A549 (cell line): Measurements from ENCODE around the gene RBSN. TPM values are rescaled to one million over a fixed set of nuclear protein-coding genes. Genes with fewer than 3 reads are reported as not detected.
A peak's percentile ranks its signal among the peaks of the same experiment; 100 is the strongest.

Experiments used
- ATAC-seq, 2 experiments: fragments of 200-7000 bp in 1 of 2; fragments of >200 bp in 1 of 2; cut with Nextera tagmentation in 1 of 2; cut with Tn5 transposase in 1 of 2; 3 replicates each; pipeline versions ENCODE4 v1.8.0 to v1.9.1; 2018 to 2020; ENCODE audit warnings: mild to moderate bottlenecking in 1 of 2, moderate library complexity in 1 of 2
- CTCF ChIA-PET: fragments of 300-600 bp; sonication (Branson Sonifier 250); formaldehyde crosslinking; extraction: SDS; loops from one replicate; lab custom pipeline; 2021; ENCODE audit warnings: antibody characterized with exemption, inconsistent platforms; lab: Yijun Ruan, JAX
- POLR2A ChIA-PET: fragments of 350-600 bp; formaldehyde crosslinking; extraction: SDS; loops from one replicate; lab custom pipeline; 2021; ENCODE audit warnings: antibody characterized with exemption, inconsistent platforms; lab: Yijun Ruan, JAX
- DNase-seq, 2 experiments: peaks; one replicate each; pipeline versions ENCODE4 v3.0.0 to v3.0.0-alpha.2; 2011 to 2016; ENCODE audit warnings: low read depth in 1 of 2, low spot score in 1 of 2
- FAIRE-seq: peaks from 2 replicates; lab custom pipeline; 2011; peaks lifted over from hg19 to GRCh38; lab: Jason Lieb, UNC
- H3K27ac ChIP-seq, 2 experiments: fragments of >200 bp; sonication (Bioruptor Twin); formaldehyde crosslinking; 3 replicates each; pipeline ENCODE4 v1.5.1; 2016 to 2017
- H3K4me1 ChIP-seq: fragments of >200 bp; sonication (Bioruptor Twin); formaldehyde crosslinking; 3 replicates; pipeline ENCODE4 v1.6.1; 2016
- H3K4me2 ChIP-seq: fragments of >200 bp; sonication (Bioruptor Twin); formaldehyde crosslinking; 3 replicates; pipeline ENCODE4 v1.6.1; 2016
- H3K4me3 ChIP-seq: fragments of >200 bp; sonication (Bioruptor Twin); formaldehyde crosslinking; 3 replicates; pipeline ENCODE4 v1.5.1; 2016
- H3K9me3 ChIP-seq: fragments of >200 bp; sonication (Bioruptor Twin); formaldehyde crosslinking; 3 replicates; pipeline ENCODE4 v1.6.1; 2016
- CBX8 ChIP-seq: fragments of 200-600 bp; sonication (generic); IDR thresholded peaks from 2 replicates; pipeline ENCODE4 v1.6.1; 2016
- EHMT2 ChIP-seq: fragments of 200-600 bp; sonication (generic); IDR thresholded peaks from 2 replicates; pipeline ENCODE4 v1.6.1; 2016; ENCODE audit warnings: antibody characterized with exemption, low read depth, mild to moderate bottlenecking, moderate library complexity
- EP300 ChIP-seq, 2 experiments: fragments of >200 bp; sonication (Bioruptor Twin); formaldehyde crosslinking; IDR thresholded peaks; 2 replicates in 1 of 2; 3 replicates in 1 of 2; pipeline ENCODE4 v1.6.1; 2016 to 2017
- FOSB ChIP-seq: fragments of 250-450 bp; sonication (Bioruptor Pico); IDR thresholded peaks from 2 replicates; pipeline ENCODE4 v1.5.0; 2020; ENCODE audit warnings: mild to moderate bottlenecking, moderate library complexity
- GATA3 ChIP-seq: IDR thresholded peaks from 2 replicates; pipeline ENCODE4 v1.6.1; 2012; ENCODE audit warnings: borderline replicate concordance
- HOXA7 ChIP-seq: fragments of 250-450 bp; sonication (Bioruptor Pico); IDR thresholded peaks from 2 replicates; pipeline ENCODE4 v1.5.0; 2020; ENCODE audit warnings: mild to moderate bottlenecking, moderate library complexity
- KDM5A ChIP-seq: fragments of 200-600 bp; sonication (generic); IDR thresholded peaks from 2 replicates; pipeline ENCODE4 v1.6.1; 2016; ENCODE audit warnings: antibody characterized with exemption, mild to moderate bottlenecking
- MYC ChIP-seq: IDR thresholded peaks from 2 replicates; pipeline ENCODE4 v1.6.1; 2012; ENCODE audit warnings: mild to moderate bottlenecking, inconsistent platforms, low read length, improper control_type of control experiment, borderline replicate concordance
- NFE2L2 ChIP-seq: fragments of 150-350 bp; conservative IDR thresholded peaks from 2 replicates; pipeline ENCODE4 v1.6.1; 2014; ENCODE audit warnings: low read length
- NPAS2 ChIP-seq: fragments of 250-450 bp; sonication (Bioruptor Pico); IDR thresholded peaks from 2 replicates; pipeline ENCODE4 v1.8.0; 2022; ENCODE audit warnings: mild to moderate bottlenecking, moderate library complexity, borderline replicate concordance
- SMC3 ChIP-seq: fragments of >200 bp; sonication (Bioruptor Twin); formaldehyde crosslinking; IDR thresholded peaks from 3 replicates; pipeline ENCODE4 v1.6.1; 2018; ENCODE audit warnings: inconsistent platforms
- TP53 ChIP-seq: fragments of 250-450 bp; sonication (Bioruptor Pico); IDR thresholded peaks from 2 replicates; pipeline ENCODE4 v1.5.0; 2021; ENCODE audit warnings: mild to moderate bottlenecking, moderate library complexity
- ZSCAN20 ChIP-seq: fragments of 250-450 bp; sonication (Bioruptor Pico); IDR thresholded peaks from 2 replicates; pipeline ENCODE4 v1.8.0; 2022; ENCODE audit warnings: mild to moderate bottlenecking, moderate library complexity
- WGBS: methylation state at CpG from one replicate; pipeline ENCODE4 v1.1.6; 2017; ENCODE audit errors: missing lambda C conversion rate; 5-methylcytosine and 5-hydroxymethylcytosine counted together
- polyA plus RNA-seq, 4 experiments: library from polyadenylated mRNA; depleted of rRNA in 3 of 4; stranded (reverse); fragments of >200 nt; fragmentation: RNase III in 1 of 4; extraction: RNeasy Plus Mini Kit Qiagen cat#74134 plus additional on column Dnase treatment in 1 of 4; gene quantifications; 2 replicates in 3 of 4; 3 replicates in 1 of 4; pipeline ENCODE4 v1.2.3, GENCODE V29; 2011 to 2017
- TF ChIP-seq, protein P1 (sequence below): fragments of 450-650 bp; IDR thresholded peaks from 2 replicates; pipeline ENCODE4 v1.6.1; 2014; ENCODE audit warnings: antibody characterized with exemption
- TF ChIP-seq, protein P2 (sequence below): fragments of 250-450 bp; sonication (Bioruptor Pico); IDR thresholded peaks from 2 replicates; pipeline ENCODE4 v1.5.0; 2021; ENCODE audit warnings: mild to moderate bottlenecking, moderate library complexity, borderline replicate concordance
- TF ChIP-seq, protein P3 (sequence below): fragments of 150-350 bp; IDR thresholded peaks from 2 replicates; pipeline ENCODE4 v1.6.1; 2014; ENCODE audit warnings: low read depth, mild to moderate bottlenecking, low read length

RBSN gene
- polyA plus RNA-seq, 2 of the 4 experiments (the other 2 are of a cell fraction), result 9.5 to 14.9 TPM

DNA sequence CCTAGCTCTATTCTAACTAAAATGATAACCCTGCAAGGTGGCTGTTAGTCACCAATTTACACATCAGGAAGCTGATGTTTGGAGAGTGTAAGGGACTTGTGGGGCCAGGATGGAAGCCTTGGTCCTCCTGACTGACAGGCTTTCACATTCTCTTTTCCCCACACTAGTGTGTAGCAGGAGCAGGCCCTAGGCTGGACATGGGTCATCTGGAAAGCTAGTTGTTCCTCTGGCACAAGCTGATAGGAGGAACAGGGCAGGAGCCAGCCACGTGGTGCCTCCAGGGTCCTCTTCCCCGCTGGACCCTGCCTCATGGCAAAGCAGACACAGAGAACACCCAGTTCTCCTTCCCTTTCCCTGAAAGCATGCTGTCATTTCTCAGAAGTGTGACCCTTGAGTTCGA is 18.1 kb upstream of the RBSN start:
- H3K9me3 ChIP-seq, result no peaks in the 10 kb centered on the region
- CTCF ChIA-PET, result interaction anchor here (0.6 to 6.9 kb wide), 6 partner anchors 10 to 935 kb away, joined by 3 to 118 read pairs (median 6); partner anchors contain the start of gene CAPN7
- 38% methylated on average over 3 of the region's 3 CpGs for WGBS

GRCh38 chr3:15116032-15116669 is 17.2 kb upstream of the RBSN start:
- POLR2A ChIA-PET, result no interaction called here
- Histone ChIP-seq H3K4me1 (0 out of 3 replicates have a peak, but pooled peaks cover 4% of the 10 kb centered on the region), H3K9me3 (no peaks in the 10 kb centered on the region), H3K4me3 (no peak overlapping the region), H3K4me2 (no peak overlapping the region), H3K27ac (no peak overlapping the region)
- DNase-seq (no peak), ATAC-seq (no peak), FAIRE-seq (no peak)
- WGBS, result 77% methylated on average over 2 of the region's 2 CpGs
- CTCF ChIA-PET, result interaction anchor here (0.8 to 6.9 kb wide), 7 partner anchors 9 to 310 kb away, joined by 3 to 118 read pairs (median 6); partner anchors contain the start of gene CAPN7
- TF ChIP-seq MYC, result no peak
- no peak for TF ChIP-seq CBX8
- no peak for TF ChIP-seq GATA3
- no peak for TF ChIP-seq SMC3
- no peak for TF ChIP-seq FOSB (CRISPR knock-in tag)

More for the DNA sequence above, 18.1 kb upstream of the RBSN start:
- FAIRE-seq (no peak), ATAC-seq (0 out of 6 replicates have a peak, but pooled peaks of 1 of the 2 experiments have one; percentile 7), DNase-seq (no peak)
- TF ChIP-seq, protein P1, sequence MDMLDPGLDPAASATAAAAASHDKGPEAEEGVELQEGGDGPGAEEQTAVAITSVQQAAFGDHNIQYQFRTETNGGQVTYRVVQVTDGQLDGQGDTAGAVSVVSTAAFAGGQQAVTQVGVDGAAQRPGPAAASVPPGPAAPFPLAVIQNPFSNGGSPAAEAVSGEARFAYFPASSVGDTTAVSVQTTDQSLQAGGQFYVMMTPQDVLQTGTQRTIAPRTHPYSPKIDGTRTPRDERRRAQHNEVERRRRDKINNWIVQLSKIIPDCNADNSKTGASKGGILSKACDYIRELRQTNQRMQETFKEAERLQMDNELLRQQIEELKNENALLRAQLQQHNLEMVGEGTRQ, result no peak
- no peak overlapping the region for H3K27ac ChIP-seq
- H3K4me1 ChIP-seq, result 0 out of 3 replicates have a peak, but pooled peaks cover 4% of the 10 kb centered on the region
- H3K4me2 ChIP-seq, result no peak overlapping the region
- no peak overlapping the region for H3K4me3 ChIP-seq
- POLR2A ChIA-PET, result no interaction called here

GRCh38 chr3:15114466-15115358 is 15.8 kb upstream of the RBSN start:
- WGBS, result 54% methylated on average over 10 of the region's 10 CpGs
- H3K4me3 ChIP-seq, result no peak overlapping the region
- TF ChIP-seq ZSCAN20 (CRISPR knock-in tag), result no peak
- TF ChIP-seq EP300 (IDR thresholded peaks at IDR 0.05), result no peak
- TF ChIP-seq TP53 (CRISPR knock-in tag), result no peak
- TF ChIP-seq, protein P2, sequence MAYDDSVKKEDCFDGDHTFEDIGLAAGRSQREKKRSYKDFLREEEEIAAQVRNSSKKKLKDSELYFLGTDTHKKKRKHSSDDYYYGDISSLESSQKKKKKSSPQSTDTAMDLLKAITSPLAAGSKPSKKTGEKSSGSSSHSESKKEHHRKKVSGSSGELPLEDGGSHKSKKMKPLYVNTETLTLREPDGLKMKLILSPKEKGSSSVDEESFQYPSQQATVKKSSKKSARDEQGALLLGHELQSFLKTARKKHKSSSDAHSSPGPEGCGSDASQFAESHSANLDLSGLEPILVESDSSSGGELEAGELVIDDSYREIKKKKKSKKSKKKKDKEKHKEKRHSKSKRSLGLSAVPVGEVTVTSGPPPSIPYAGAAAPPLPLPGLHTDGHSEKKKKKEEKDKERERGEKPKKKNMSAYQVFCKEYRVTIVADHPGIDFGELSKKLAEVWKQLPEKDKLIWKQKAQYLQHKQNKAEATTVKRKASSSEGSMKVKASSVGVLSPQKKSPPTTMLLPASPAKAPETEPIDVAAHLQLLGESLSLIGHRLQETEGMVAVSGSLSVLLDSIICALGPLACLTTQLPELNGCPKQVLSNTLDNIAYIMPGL (CRISPR knock-in tag), result no peak
- no peak for TF ChIP-seq NPAS2
- TF ChIP-seq, protein P3, sequence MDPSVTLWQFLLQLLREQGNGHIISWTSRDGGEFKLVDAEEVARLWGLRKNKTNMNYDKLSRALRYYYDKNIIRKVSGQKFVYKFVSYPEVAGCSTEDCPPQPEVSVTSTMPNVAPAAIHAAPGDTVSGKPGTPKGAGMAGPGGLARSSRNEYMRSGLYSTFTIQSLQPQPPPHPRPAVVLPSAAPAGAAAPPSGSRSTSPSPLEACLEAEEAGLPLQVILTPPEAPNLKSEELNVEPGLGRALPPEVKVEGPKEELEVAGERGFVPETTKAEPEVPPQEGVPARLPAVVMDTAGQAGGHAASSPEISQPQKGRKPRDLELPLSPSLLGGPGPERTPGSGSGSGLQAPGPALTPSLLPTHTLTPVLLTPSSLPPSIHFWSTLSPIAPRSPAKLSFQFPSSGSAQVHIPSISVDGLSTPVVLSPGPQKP, result no peak
- no peak for TF ChIP-seq EHMT2
- TF ChIP-seq KDM5A, result no peak
- TF ChIP-seq MYC, result no peak
- no peak for TF ChIP-seq NFE2L2
- no peak for TF ChIP-seq HOXA7 (CRISPR knock-in tag)
- 0 out of 3 replicates have a peak, but pooled peaks cover 4% of the 10 kb centered on the region for H3K4me1 ChIP-seq
- H3K27ac ChIP-seq, result no peak overlapping the region
- ATAC-seq, result no peak
- FAIRE-seq, result no peak
- ChIA-PET CTCF (interaction anchor here (0.6 to 6.9 kb wide), 4 partner anchors 7 to 515 kb away, joined by 3 to 118 read pairs (median 4); no protein-coding TSS in a partner anchor), POLR2A (no interaction called here)
- no peaks in the 10 kb centered on the region for H3K9me3 ChIP-seq
- no peak overlapping the region for H3K4me2 ChIP-seq
- no peak for DNase-seq
